HAP-1 (cell line): ENCODE results near the gene GALM.
"Not testable (repeated sequence)": the region's sequence is repeated elsewhere in the genome, so short reads cannot be mapped to it uniquely, and the experiment has no call there.

Source experiments
- DNase-seq, 2 experiments: peaks; one replicate each; pipeline ENCODE4 v3.0.0-alpha.2; 2016 to 2020; ENCODE audit warnings: low spot score in 2 of 2
- H3K27me3 ChIP-seq: fragments of 250-450 bp; sonication (Bioruptor Pico); 2 replicates; pipeline ENCODE4 v1.5.1; 2020; ENCODE audit warnings: low read depth, mild to moderate bottlenecking, moderate library complexity
- H3K36me3 ChIP-seq: fragments of 250-450 bp; sonication (Bioruptor Pico); replicated peaks from 2 replicates; pipeline ENCODE4 v1.5.1; 2020; ENCODE audit warnings: mild to moderate bottlenecking
- H3K4me1 ChIP-seq: fragments of 250-450 bp; sonication (Bioruptor Pico); 2 replicates; pipeline ENCODE4 v1.5.1; 2020; ENCODE audit warnings: mild to moderate bottlenecking
- H3K4me3 ChIP-seq: fragments of 250-450 bp; sonication (Bioruptor Pico); 2 replicates; pipeline ENCODE4 v1.5.1; 2020; ENCODE audit warnings: mild to moderate bottlenecking, moderate library complexity
- H3K9me3 ChIP-seq: fragments of 250-450 bp; sonication (Bioruptor Pico); 2 replicates; pipeline ENCODE4 v1.5.1; 2020; ENCODE audit warnings: mild to moderate bottlenecking, moderate library complexity
- in situ Hi-C: fragments of 300-500 bp; cut with MboI; formaldehyde crosslinking; loops from 3 replicates; pipeline ENCODE4 v1.14.3; 2020; ENCODE audit warnings: low sequenced_read_pairs, inconsistent platforms, mixed read lengths

GALM gene

DNA sequence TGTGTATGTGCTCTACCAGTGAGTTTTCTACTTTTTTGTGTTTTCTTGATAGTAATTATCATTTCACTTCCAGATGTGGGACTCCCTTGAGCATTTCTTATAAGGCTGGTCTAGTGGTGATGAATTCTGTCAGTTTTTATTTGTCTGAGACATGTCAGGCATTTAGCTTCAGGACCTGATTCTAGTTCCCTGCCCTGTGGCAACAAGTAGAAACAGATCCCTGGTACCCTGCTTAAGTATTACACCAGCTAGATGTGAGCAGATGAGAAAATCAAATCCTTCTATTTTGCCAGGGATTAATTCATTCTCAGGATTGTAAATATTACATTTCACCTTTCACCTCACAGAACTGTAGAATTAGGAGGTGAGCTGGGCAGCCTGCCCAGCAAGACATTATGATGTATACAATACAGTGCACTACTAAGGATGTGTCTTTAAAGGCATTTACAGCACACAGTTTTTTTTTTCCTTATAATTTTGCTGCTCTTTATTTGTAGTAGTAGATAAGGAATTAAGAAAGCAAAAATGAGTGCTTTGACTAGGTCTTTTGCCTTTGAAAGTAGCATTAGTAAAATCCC is 35.1 kb downstream of the GALM start:
- Histone ChIP-seq H3K27me3 (no peaks in the 10 kb centered on the region), H3K4me1 (no peaks in the 10 kb centered on the region), H3K36me3 (no peaks in the 10 kb centered on the region), H3K9me3 (no peaks in the 10 kb centered on the region), H3K4me3 (no peak overlapping the region)
- no peak for DNase-seq
- in situ Hi-C loops = no loop called here

DNA sequence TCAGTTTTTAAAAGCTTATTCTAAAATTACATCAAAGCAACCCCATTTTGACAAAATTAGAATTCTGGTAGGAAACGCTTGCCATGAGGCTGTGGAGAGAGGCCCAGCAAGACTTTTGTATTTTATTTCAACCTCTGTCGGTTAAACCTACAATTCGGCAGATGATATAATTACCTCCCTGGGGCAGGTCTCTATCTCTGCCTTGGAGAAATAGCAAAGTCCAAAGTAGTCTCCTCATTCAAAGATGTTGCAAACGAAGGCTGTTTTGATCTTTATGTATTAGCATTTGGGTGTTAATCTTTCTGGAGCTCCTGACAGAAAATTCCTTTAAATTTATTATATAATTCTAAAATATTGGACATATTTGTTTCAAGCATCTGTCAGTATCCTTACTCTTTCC is 35.6 kb downstream of the GALM start:
- Histone ChIP-seq H3K4me3 (no peak overlapping the region), H3K36me3 (no peaks in the 10 kb centered on the region), H3K4me1 (no peaks in the 10 kb centered on the region), H3K27me3 (no peaks in the 10 kb centered on the region), H3K9me3 (no peaks in the 10 kb centered on the region)
- in situ Hi-C loops = no loop called here
- DNase-seq = no peak

DNA sequence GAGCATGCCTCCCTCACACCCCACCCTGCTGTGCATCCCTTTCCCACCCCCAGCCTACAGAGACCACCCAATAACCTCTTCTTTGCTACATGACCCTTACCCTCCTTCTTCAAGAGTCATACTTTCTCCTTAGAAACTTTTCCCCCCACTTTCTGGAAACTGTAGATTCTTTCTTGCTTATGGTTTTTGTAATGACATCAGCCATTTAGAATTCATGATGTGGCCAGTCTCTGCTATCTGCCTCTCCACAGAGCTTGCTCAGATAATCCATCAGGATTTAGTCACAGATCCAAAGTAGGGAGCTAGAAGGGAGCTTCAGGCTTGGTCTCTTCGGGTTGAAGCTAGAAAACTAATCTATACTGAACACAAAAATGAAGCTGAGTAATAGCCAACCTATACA is 36.5 kb downstream of the GALM start:
- Histone ChIP-seq H3K4me1 (no peaks in the 10 kb centered on the region), H3K27me3 (no peaks in the 10 kb centered on the region), H3K36me3 (no peaks in the 10 kb centered on the region), H3K9me3 (no peaks in the 10 kb centered on the region), H3K4me3 (no peak overlapping the region)
- DNase-seq = no peak
- in situ Hi-C loops = no loop called here

DNA sequence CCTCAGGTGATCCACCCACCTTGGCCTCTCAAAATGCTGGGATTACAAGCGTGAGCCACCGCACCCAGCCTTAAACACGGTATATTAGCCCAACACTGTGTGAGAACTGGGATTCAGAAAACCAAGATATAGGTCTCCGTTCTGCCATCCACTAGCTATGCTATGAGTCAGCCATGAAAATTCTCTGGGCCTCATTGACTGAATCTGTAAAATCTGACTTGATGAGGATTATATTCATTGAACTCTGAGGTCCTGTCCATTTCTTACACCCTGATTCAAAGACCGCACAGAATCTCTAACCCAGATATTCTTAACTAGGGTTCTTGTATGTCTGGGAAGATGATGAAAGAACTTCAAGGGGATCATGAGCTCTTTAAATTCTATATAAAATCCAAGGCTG is 37.4 kb downstream of the GALM start:
- in situ Hi-C loops, H3K4me3 ChIP-seq, H3K36me3 ChIP-seq: not testable (repeated sequence)

DNA sequence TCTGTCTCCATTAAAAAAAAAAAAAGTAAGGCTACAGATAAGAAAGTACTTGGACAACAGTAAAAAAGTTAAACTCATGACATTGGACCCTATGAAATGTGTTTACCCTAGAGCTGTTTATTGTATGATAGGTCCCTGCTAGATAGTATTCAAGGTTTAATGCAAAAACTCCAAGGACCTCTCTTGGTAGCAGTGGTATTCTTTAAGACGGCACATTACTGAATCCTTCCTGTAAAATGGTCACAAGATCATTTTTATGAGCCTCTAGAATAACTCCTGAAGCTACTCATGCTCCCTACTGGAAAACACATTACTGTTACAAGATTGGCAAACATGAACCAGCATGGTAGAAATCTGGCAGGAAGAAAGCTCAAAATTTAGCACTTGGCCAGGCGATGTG is 38.8 kb downstream of the GALM start:
- Histone ChIP-seq H3K4me3 (no peak overlapping the region), H3K36me3 (no peaks in the 10 kb centered on the region), H3K27me3 (no peaks in the 10 kb centered on the region), H3K9me3 (no peaks in the 10 kb centered on the region), H3K4me1 (no peaks in the 10 kb centered on the region)
- no peak for DNase-seq
- in situ Hi-C loops = no loop called here

More for the DNA sequence above, 37.4 kb downstream of the GALM start:
- H3K4me1 ChIP-seq, H3K9me3 ChIP-seq, DNase-seq, H3K27me3 ChIP-seq: not testable (repeated sequence)

DNA sequence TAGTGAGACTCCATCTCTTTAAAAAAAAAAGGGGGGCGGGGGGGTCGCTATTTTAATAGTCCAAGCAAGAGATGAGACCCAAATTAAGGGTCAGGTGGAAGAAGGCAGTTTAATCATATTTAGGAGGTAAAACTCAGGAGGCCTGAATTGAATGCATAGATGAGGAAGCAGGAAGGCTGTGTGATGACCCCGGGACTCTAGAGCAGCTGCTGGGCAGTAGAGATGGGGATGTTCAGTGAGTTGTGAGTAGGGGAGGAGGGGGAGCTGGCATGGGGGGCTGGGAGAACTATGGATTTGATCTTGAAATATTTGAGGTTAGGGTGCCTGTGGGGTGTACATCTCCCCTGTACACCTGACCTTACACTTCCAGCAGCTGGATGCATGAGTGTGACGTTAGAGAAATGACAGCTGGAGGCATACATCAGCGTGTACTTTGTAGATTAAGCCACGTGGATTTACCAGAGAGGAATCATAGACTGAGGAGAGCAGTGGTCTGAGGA is 41.0 kb downstream of the GALM start:
- no peaks in the 10 kb centered on the region for H3K36me3 ChIP-seq
- no peaks in the 10 kb centered on the region for H3K27me3 ChIP-seq
- no peak for DNase-seq
- no peak overlapping the region for H3K4me3 ChIP-seq
- no peaks in the 10 kb centered on the region for H3K4me1 ChIP-seq
- no peaks in the 10 kb centered on the region for H3K9me3 ChIP-seq
- in situ Hi-C loops = no loop called here

DNA sequence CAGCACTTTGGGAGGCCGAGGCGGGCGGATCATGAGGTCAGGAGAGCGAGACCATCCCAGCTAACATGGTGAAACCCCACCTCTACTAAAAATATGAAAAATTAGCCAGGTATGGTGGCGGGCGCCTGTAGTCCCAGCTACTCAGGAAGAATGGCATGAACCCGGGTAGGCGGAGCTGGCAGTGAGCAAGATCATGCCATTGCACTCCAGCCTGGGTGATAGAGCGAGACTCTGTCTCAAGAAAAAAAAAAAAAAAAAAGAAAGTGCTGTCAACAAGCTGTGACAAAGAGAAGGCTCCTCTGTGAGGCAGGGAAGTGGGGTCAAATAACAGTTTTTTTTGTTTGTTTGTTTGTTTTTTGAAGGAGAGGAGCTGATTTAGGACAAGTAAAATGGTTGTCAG is 42.6 kb downstream of the GALM start:
- in situ Hi-C loops, H3K4me1 ChIP-seq, H3K9me3 ChIP-seq, H3K36me3 ChIP-seq, DNase-seq, H3K4me3 ChIP-seq, H3K27me3 ChIP-seq: not testable (repeated sequence)

DNA sequence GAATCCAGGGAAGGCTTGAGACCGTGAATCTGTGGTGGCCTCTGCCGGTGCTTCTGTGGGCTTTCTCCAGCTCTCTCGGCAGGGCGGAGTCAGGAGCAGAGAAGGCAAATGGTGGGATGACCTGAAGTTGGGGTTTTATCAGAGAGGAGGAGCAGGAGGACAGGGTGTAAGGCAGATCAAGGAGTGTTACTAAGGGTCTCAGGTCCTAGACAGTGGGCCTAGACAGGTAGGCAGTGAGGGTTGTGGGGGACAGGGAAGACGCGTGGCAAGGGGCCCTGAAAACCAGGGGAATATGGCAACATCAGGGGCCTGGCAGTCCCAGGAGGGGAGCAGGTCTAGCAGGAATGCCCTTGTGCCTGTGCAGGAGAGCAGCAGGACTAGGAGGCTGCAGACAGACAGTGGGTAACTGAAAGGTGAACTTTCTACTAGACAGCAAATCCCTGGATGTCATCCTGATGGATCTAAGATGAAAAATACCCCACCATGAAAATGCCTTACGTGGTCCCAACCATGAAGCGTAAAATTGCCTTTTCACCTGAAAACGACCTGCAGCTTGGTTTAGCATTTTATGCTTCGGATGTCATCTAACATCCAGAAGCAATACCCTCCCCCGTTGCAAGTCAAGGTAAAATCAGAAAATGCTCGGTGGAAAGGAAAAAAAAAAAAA is 43.1 kb downstream of the GALM start:
- no peak overlapping the region for H3K4me3 ChIP-seq
- H3K4me1 ChIP-seq = no peaks in the 10 kb centered on the region
- H3K36me3 ChIP-seq = no peaks in the 10 kb centered on the region
- DNase-seq = no peak
- in situ Hi-C loops = no loop called here
- no peaks in the 10 kb centered on the region for H3K9me3 ChIP-seq
- no peaks in the 10 kb centered on the region for H3K27me3 ChIP-seq

DNA sequence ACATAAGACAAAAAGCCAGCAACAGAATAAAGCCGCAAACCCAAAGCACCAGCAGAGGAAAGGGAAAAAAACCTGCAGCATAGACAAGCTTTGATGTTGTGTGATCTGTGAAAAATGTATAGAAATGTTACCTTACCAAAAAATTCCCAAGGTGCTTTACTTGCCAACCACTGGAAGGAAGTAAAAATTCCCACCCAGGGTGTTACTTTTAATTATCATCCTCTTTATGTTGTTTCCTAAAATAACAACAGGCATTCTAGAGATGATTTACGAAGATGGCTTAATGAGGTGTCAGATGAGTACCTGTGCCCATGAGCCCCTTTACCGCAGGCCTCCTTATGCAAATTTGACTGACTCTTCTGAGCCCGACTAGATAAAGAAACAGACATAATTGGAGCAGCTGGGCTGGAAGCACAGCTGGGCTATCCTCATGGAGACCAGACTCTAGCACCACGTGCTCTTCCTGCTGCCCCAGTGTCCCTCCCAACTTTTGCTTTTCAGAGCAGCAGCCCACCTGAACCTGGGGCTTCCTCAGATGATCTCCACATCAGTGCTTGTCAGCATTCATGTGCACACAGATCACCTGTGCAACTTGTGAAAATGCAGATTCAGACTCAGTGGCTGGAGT is 43.8 kb downstream of the GALM start:
- in situ Hi-C loops = no loop called here
- H3K9me3 ChIP-seq = no peaks in the 10 kb centered on the region
- no peaks in the 10 kb centered on the region for H3K36me3 ChIP-seq
- H3K4me3 ChIP-seq = no peak overlapping the region
- H3K4me1 ChIP-seq = no peaks in the 10 kb centered on the region
- H3K27me3 ChIP-seq = no peaks in the 10 kb centered on the region
- DNase-seq = no peak

DNA sequence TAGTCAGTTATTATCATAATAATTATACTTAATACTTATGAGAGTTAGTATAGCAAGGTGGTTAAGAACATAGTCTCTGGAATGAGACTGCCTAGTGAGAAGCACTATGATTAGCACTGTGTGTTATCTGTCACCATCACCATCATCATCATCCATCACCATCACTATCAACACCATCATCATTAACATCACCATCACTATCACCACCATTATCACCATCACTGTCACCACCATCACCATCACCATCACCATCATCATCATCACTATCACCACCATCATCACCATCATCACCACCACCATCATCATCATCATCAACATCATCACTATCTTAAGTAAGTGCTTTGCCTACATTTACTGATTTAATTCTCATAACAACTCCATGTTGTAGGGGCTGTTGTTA is 45.6 kb downstream of the GALM start:
- DNase-seq = no peak
- no peaks in the 10 kb centered on the region for H3K4me1 ChIP-seq
- H3K9me3 ChIP-seq = no peaks in the 10 kb centered on the region
- no peak overlapping the region for H3K4me3 ChIP-seq
- no peaks in the 10 kb centered on the region for H3K36me3 ChIP-seq
- no peaks in the 10 kb centered on the region for H3K27me3 ChIP-seq
- in situ Hi-C loops = no loop called here

DNA sequence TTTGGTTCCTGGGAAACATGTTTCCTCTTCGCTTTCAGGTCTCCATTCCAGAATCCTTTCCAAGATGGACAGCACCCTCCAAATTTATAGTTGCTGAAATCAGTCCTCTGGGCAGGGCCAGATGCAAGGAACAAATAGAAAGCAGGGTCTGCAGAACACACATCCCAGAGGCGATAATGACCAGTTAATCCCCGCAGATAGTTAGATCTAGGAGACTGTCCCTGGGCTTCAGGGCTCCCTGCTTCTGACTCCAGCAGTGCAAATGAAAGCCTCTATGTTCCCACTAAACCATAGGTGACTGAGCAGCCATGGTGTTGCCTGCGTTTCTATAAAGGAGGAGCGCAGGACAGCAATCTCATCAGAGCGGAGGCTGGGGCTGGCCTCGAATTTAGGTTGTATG is 46.5 kb downstream of the GALM start:
- Histone ChIP-seq H3K27me3 (no peaks in the 10 kb centered on the region), H3K4me3 (no peak overlapping the region), H3K9me3 (no peaks in the 10 kb centered on the region), H3K36me3 (no peaks in the 10 kb centered on the region), H3K4me1 (no peaks in the 10 kb centered on the region)
- in situ Hi-C loops = no loop called here
- no peak for DNase-seq

DNA sequence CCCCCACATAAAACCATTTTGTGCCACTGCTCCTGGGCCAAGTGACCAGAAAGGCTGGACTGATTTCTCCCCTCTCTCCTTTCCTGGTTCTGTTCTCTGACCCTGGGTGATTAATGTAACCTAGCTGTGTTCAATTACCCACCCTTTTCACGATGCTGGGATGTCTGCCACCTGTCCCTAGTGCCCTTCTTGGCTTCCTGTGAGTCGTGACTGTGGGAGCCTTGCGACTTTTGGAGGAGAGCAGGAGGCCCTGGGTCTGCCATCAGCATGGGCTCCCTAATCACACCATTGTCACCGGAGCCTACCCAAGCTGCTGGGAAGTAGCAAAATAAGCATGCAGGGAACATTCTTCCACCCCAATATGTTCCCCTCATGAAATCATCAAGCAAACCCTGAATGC is 47.0 kb downstream of the GALM start:
- Histone ChIP-seq H3K4me3 (no peak overlapping the region), H3K9me3 (no peaks in the 10 kb centered on the region), H3K4me1 (no peaks in the 10 kb centered on the region), H3K27me3 (no peaks in the 10 kb centered on the region), H3K36me3 (no peaks in the 10 kb centered on the region)
- in situ Hi-C loops = no loop called here
- no peak for DNase-seq

DNA sequence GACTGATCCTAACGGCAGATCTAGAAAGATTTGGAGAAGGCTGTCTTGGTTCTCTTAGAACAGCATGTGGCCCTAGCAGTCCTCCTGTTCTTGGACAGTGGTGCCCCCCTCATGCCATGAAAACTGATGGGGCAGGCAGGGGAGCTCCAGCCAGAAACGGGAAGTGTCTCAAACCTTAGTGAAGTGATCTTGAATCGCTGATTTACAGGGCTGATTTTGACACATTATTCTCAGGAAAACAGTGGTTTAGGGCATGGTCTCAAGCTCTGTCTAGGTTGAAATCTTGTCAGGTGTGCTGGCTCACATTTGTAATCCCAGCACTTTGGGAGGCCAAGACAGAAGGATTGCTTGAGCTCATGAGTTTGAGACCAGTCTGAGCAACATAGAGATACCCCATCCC is 47.4 kb downstream of the GALM start:
- no peaks in the 10 kb centered on the region for H3K4me1 ChIP-seq
- no peak for DNase-seq
- no peaks in the 10 kb centered on the region for H3K9me3 ChIP-seq
- no peak overlapping the region for H3K4me3 ChIP-seq
- in situ Hi-C loops = no loop called here
- H3K27me3 ChIP-seq = no peaks in the 10 kb centered on the region
- no peaks in the 10 kb centered on the region for H3K36me3 ChIP-seq

DNA sequence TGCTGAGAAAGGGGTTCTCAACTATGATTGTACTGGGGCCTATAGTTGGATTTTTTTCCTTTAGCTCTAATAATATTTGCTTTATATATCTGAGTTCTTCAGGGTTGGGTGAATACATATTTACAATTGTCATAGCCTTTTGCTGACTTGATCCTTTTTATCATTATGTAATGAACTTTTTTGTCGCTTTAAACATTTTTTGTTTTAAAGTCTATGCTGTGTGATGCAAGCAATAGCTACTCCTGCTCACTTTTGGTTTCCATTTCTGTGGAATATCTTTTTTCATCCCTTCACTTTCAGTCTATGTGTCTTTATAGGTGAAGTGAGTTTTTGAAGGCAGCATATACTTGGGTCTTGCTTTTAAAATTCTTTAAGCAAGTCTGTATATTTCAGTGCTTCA is 49.0 kb downstream of the GALM start:
- in situ Hi-C loops, H3K9me3 ChIP-seq, H3K4me3 ChIP-seq, H3K27me3 ChIP-seq, H3K4me1 ChIP-seq, DNase-seq, H3K36me3 ChIP-seq: not testable (repeated sequence)
